ENCODE measurements around the gene DUSP28. TPM values are rescaled to one million over a fixed set of nuclear protein-coding genes. Genes with fewer than 3 reads are reported as not detected.

Gene DUSP28
- total and polyA plus RNA-seq, 2 experiments from 2014 or later, result 2.7 to 4.3 TPM

- TF ChIP-seq REST (IDR thresholded peaks at IDR 0.05; ENCODE audit: unreplicated experiment) (no peak), ETS1 (IDR thresholded peaks at IDR 0.05) (no peak), EZH2phosphoT487 (IDR thresholded peaks at IDR 0.05; ENCODE audit: unreplicated experiment) (no peak)
Observed at GRCh38 chr2:240553956-240554480, 6.1 kb upstream of the DUSP28 start (continued).

GRCh38 chr2:240554767-240555493, 5.2 kb upstream of the DUSP28 start:
- Mint-ChIP-seq H3K4me3 (no peak overlapping the region), H3K36me3 (ENCODE audit: low read depth) (peaks cover 33% of the 10 kb centered on the region), H3K27ac (no peak overlapping the region), H3K4me1 (peaks cover 18% of the 10 kb centered on the region), H3K27me3 (ENCODE audit: insufficient read depth, low read depth, poor library complexity) (peaks cover 29% of the 10 kb centered on the region), H3K9me3 (peaks cover 18% of the 10 kb centered on the region)
- no peak overlapping the region for H3K27ac ChIP-seq (ENCODE audit: low read depth)
- H3K4me3 ChIP-seq, result no peak overlapping the region
- ATAC-seq (no peak), DNase-seq (ENCODE audit: low spot score) (no peak)
- no peaks in the 10 kb centered on the region; the same call in 1 of the 2 replicates for H3K9me2 ChIP-seq (ENCODE audit: insufficient read depth)
- H4K20me1 ChIP-seq (replicated peaks; ENCODE audit: insufficient read depth), result no peaks in the 10 kb centered on the region
- H3K79me2 ChIP-seq (replicated peaks; ENCODE audit: insufficient read depth), result peaks cover 8% of the 10 kb centered on the region; the same call in 1 of the 2 replicates
- H3F3A ChIP-seq (replicated peaks; ENCODE audit: low read depth), result 0 out of 2 replicates have a peak, but pooled peaks cover 5% of the 10 kb centered on the region
- H3K4me2 ChIP-seq, result no peak overlapping the region
- peaks cover 24% of the 10 kb centered on the region for H3K27me3 ChIP-seq (ENCODE audit: insufficient read depth)
- no peak overlapping the region for H2AFZ ChIP-seq
- H3K4me1 ChIP-seq (ENCODE audit: insufficient read depth), result peaks cover 9% of the 10 kb centered on the region
- H3K36me3 ChIP-seq (ENCODE audit: insufficient read depth), result no peaks in the 10 kb centered on the region
- TF ChIP-seq ZNF114 (CRISPR knock-in tag; IDR thresholded peaks at IDR 0.05), result no peak
- TF ChIP-seq CREB1 (CRISPR knock-in tag; IDR thresholded peaks at IDR 0.05; ENCODE audit: low read depth), result no peak
- no peak for TF ChIP-seq JUNB (IDR thresholded peaks at IDR 0.05; ENCODE audit: unreplicated experiment)
- no peak for TF ChIP-seq ZNF462 (CRISPR knock-in tag; IDR thresholded peaks at IDR 0.05)
- TF ChIP-seq POLR2AphosphoS5 (IDR thresholded peaks at IDR 0.05; ENCODE audit: low read depth), result no peak
- TF ChIP-seq ETS1 (IDR thresholded peaks at IDR 0.05), result no peak

Data from GM23338 (cell line).